GM19099 (cell line): ENCODE measurements around the gene SLC43A2.

Experiments
- POLR2A ChIP-seq: IDR thresholded peaks from 3 replicates; pipeline ENCODE4 v1.6.1; 2011; ENCODE audit warnings: low read depth; ENCODE audit not compliant: insufficient read length; ENCODE audit errors: extremely low read depth

Gene SLC43A2

DNA sequence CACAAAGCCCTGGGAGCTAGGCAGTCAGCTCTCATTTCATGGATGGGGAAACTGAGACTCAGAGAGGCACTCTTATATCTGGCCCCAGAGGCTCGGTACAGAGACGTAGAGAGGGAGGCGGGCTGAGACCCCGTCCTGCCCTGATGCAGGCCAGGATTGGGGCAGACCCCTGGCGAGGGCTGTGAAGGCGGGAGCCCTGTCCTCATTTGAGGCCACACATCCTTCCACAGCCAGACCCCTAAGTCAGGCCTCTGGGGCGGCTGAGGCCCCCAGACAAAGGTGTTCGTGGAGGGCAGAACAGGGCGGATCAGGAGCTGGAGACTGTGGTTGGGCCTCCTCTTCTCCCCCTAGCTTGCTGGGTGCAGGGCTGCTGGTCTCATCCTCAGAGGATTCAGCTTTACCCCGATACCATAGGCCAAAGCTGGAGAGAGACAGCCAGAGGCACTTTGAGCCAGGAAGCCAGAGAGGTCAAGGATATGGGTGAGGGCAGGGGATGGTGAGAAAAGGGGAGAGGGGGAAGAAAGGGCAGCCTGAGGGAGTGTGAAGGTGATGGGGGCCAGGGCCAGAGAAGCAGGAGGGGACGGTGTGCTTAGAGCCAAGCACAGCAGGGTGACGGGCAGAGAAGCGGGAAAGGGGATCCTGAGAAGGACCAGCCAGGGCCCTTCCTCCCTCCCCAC, 17.7 kb upstream of the SLC43A2 start:
- TF ChIP-seq POLR2A: no peak

DNA sequence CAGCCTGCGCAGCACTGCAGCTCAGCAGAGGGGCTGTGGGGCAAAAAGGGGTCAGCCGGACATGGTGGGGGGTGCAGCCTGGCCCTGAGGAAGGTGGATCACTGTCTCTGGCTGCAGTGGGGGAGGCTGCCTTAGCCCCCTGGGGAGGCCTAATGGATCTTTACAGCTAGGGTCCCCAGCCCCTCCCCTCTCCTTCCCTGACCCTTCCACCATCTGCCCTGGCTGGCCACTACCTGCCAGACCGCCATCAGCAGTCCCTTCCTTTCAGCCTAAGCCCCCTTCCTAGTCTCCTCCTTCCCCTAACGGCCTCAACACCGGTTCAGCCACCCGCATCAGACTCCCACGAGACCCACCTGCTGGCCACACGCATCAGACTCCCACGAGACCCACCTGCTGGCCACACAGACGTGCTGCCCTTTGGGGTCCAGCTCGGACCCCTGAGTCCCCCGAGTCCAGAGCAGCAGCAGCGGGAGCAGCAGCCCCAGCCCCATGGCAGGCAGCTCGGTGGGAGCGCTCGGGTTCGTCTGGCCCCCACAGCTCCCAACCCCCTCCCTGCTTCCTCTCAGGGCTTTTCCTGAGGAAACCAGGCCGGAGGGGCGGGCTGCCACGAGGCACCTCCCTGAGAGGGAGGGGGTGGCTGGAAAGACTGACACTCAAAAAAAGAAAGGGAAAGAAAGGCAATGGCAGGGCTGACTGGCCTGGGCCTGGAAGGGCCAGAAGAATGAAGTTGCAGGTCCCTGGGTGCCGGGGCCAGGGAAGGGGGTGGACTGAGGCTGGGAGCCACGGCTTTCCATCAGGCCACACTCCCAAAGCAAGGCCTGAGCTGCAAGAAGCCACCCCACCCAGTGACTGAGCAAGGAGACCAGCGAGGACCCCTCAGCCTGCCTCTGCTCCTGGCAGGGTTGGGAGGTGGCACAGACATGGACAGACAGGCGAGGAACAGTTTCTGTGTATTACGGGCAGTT, 16.9 kb upstream of the SLC43A2 start, which contains the start of gene SCARF1:
Gene SCARF1, minus strand, starts transcription at position 526 of the 965 bp plus-strand sequence. Its CDS starts 35 bp downstream, at position 491.
- TF ChIP-seq POLR2A: peak; percentile 32

- peak; percentile 53 for TF ChIP-seq POLR2A
These were observed 16.0 kb upstream of the SLC43A2 start for GRCh38 chr17:1644493-1645206.

DNA sequence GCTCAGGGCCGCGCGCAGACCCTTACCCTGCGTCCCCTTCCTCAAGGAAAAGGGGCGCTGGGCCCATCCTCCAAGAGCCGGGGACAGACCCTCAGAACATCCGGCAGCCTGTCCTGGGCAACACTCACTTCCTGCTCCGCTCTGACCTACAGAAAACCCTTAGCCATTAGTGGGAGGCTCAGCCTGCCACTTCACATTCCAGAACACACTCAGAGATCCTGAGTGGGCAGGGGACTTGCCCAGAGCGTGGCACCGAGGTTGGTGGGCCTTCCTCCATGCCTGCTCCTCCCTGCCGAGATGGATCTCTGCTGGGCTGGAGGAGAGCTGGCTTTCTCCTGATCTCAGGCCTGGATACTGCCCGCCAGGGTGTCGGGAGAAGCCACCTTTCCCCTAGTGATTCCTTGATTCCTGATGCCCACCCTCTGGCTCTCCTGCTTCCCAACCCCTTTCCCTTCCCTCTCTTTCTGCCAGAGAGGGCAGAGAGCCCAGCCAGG, 15.4 kb upstream of the SLC43A2 start:
- TF ChIP-seq POLR2A: no peak

- peak; percentile 56 for TF ChIP-seq POLR2A
These were observed 14.8 kb upstream of the SLC43A2 start for GRCh38 chr17:1643293-1643998.

GRCh38 chr17:1641065-1641403, 12.4 kb upstream of the SLC43A2 start:
- TF ChIP-seq POLR2A: no peak

DNA sequence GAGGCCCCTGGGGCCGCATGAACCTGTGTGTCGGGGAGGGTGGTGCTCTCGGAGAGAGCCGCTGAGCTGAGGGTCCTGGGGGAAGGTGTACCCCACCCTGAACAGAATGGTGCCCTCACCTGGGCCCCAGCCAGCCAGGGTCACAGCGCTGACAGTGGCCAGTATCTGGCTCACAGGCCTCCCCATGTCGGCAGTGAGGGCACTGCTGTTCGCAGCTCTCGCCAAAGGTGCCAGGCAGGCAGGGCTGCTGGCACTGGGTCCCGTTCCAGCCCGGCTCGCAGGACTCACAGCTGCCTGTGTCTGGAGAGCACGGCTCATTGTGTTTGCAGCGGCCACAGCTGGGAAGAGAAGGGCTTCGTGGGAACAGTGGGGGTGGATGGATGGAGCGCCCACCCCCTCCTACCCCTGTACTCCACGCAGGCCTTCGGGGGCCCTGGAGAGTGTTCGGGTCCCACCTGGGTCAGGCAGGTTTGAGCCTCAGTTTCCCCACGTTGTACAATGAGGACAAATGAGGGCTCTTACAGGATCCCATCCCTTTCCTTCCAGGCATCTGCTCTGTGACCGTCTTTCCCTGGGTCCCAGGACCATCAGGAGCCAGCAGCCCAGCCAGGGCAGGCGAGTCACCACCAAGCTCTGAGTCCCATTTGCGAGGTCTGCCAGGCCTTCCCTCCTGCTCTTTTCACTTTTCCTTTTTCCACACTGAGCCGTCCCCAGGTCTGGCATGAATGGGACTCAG, 11.9 kb upstream of the SLC43A2 start:
- TF ChIP-seq POLR2A: no peak

- no peak for TF ChIP-seq POLR2A
These were observed 11.0 kb upstream of the SLC43A2 start for GRCh38 chr17:1639549-1640180.

DNA sequence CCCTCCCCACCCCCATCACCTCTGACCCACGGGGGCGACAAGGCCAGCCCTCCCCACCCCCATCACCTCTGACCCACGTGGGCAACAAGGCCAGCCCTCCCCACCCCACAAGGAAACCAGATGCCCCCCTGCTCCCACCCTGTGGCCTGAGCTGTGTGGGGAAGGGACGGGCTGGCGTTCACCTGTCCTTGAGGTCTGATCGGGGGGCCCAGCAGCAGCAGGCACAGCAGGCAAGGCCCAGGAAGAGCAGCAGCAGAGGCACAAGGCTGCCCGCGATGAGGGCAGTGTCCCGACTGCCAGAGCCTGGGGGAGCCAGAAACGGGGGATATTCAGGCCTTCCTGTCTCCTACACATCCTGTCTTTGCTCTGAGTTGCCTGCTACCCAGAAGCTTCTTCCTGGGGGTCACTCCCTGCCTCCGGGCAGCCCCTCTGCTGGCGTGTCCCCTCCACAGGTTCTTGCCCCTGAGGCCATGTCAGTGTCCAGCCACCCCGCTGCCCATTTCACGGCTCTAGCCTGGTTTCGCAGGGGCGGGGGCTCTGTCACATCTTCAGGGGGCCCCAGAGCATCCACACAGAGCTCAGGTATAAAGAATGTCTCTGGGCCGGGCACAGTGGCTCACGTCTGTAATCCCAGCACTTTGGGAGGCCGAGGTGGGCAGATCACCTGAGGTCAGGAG, 10.1 kb upstream of the SLC43A2 start:
- TF ChIP-seq POLR2A: no peak

GRCh38 chr17:1638171-1638590, 9.5 kb upstream of the SLC43A2 start:
- no peak for TF ChIP-seq POLR2A

GRCh38 chr17:1636732-1637285, 8.2 kb upstream of the SLC43A2 start:
- no peak for TF ChIP-seq POLR2A

- no peak for TF ChIP-seq POLR2A
These were observed 7.2 kb upstream of the SLC43A2 start for GRCh38 chr17:1635675-1636465.
